ENCODE data around the gene RAB9A. TPM values are rescaled to one million over a fixed set of nuclear protein-coding genes. Genes with fewer than 3 reads are reported as not detected.

RAB9A gene
- total RNA-seq, 1 experiment from 2014 or later = 41.4 TPM

- intact Hi-C loops (cut with micrococcal nuclease; ENCODE audit: unreplicated experiment) = loop anchor here (1.0 kb wide), 2 partner anchors 32 to 90 kb away; no protein-coding TSS in a partner anchor
- peak overlapping the region; percentile 17 for H3K27ac Mint-ChIP-seq (ENCODE audit: unreplicated experiment)
- CTCF ChIA-PET = interaction anchor here (0.8 to 1.4 kb wide), 2 partner anchors 10 to 152 kb away, joined by 3 to 4 read pairs; no protein-coding TSS in a partner anchor
- TF ChIP-seq, protein P1, sequence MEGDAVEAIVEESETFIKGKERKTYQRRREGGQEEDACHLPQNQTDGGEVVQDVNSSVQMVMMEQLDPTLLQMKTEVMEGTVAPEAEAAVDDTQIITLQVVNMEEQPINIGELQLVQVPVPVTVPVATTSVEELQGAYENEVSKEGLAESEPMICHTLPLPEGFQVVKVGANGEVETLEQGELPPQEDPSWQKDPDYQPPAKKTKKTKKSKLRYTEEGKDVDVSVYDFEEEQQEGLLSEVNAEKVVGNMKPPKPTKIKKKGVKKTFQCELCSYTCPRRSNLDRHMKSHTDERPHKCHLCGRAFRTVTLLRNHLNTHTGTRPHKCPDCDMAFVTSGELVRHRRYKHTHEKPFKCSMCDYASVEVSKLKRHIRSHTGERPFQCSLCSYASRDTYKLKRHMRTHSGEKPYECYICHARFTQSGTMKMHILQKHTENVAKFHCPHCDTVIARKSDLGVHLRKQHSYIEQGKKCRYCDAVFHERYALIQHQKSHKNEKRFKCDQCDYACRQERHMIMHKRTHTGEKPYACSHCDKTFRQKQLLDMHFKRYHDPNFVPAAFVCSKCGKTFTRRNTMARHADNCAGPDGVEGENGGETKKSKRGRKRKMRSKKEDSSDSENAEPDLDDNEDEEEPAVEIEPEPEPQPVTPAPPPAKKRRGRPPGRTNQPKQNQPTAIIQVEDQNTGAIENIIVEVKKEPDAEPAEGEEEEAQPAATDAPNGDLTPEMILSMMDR (IDR thresholded peaks at IDR 0.05; ENCODE audit: unreplicated experiment) = peak; percentile 44
- peak; percentile 23 for DNase-seq
- no peaks in the 10 kb centered on the region for H3K27me3 Mint-ChIP-seq (ENCODE audit: unreplicated experiment)
- peaks cover 11% of the 10 kb centered on the region for H3K4me1 Mint-ChIP-seq (ENCODE audit: low read depth, unreplicated experiment)
- H3K4me3 Mint-ChIP-seq (ENCODE audit: low read depth, unreplicated experiment) = no peak overlapping the region
- H3K9me3 Mint-ChIP-seq (ENCODE audit: low read depth, unreplicated experiment) = no peaks in the 10 kb centered on the region
- H3K36me3 Mint-ChIP-seq (ENCODE audit: insufficient read depth, unreplicated experiment) = peaks cover under 1% of the 10 kb centered on the region
- no TSS peak for BruUV-seq (replicated peaks)
Observed at GRCh38 chrX:13658602-13659001, 30.3 kb upstream of the RAB9A start.

DNA sequence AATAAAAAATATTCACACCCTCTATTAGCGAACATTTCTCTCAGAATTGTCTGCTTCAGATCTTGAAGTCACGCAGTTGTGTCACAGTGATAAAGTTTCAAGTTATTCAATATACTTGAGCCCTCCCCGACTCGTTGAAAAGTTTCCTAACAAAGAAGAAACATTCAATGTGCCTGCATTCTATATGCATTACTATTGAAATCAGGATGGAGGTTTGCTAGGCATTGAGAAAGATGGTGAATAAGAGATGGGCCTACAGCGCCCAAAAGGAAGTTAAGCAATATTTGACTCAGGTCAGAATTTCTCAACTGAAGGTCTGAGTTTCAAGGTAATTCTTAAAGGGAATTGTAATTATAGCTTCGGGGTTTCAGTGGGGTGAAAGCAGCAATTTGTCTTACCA is 29.9 kb upstream of the RAB9A start:
- Mint-ChIP-seq H3K9me3 (ENCODE audit: low read depth, unreplicated experiment) (no peaks in the 10 kb centered on the region), H3K27me3 (ENCODE audit: unreplicated experiment) (no peaks in the 10 kb centered on the region), H3K27ac (ENCODE audit: unreplicated experiment) (peak overlapping the region; percentile 17), H3K4me1 (ENCODE audit: low read depth, unreplicated experiment) (peaks cover 15% of the 10 kb centered on the region), H3K4me3 (ENCODE audit: low read depth, unreplicated experiment) (no peak overlapping the region), H3K36me3 (ENCODE audit: insufficient read depth, unreplicated experiment) (no peaks in the 10 kb centered on the region)
- BruUV-seq (replicated peaks) = no TSS peak
- CTCF ChIA-PET = interaction anchor here (0.8 to 1.4 kb wide), 3 partner anchors 10 to 152 kb away, joined by 3 to 4 read pairs (median 3); no protein-coding TSS in a partner anchor
- intact Hi-C loops (cut with micrococcal nuclease; ENCODE audit: unreplicated experiment) = no loop called here
- no peak for DNase-seq
- TF ChIP-seq, protein P1 (IDR thresholded peaks at IDR 0.05; ENCODE audit: unreplicated experiment) = no peak

DNA sequence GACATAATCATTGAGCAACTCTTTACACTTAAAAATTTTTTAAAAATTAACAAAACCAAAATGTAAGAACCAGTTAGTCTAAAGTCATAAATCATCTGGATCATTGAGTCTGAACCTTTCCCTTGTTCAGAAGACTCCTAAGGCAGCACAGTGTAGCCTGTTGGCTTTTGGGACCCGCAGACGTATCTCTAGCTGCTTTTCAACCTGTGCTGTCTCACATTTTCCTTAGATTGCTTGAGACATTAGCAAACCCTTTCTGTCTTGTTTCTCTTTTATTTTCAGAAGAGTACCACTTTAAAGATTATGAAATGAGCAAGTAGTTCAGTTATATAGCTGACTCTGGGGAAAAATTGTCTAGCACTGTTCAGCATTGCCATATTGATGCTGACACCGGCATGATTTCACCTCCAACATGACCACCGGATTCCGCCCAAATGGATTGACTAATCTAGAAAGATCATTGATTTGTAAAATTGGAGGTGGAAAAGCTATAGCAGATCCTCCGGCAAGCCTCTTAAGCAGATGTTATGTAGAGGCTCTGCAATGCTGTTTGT is 27.1 kb upstream of the RAB9A start:
- intact Hi-C loops (cut with micrococcal nuclease; ENCODE audit: unreplicated experiment) = no loop called here
- peaks cover 38% of the 10 kb centered on the region for H3K4me1 Mint-ChIP-seq (ENCODE audit: low read depth, unreplicated experiment)
- H3K27ac Mint-ChIP-seq (ENCODE audit: unreplicated experiment) = no peak overlapping the region
- TF ChIP-seq, protein P1 (IDR thresholded peaks at IDR 0.05; ENCODE audit: unreplicated experiment) = no peak
- H3K36me3 Mint-ChIP-seq (ENCODE audit: insufficient read depth, unreplicated experiment) = no peaks in the 10 kb centered on the region
- H3K27me3 Mint-ChIP-seq (ENCODE audit: unreplicated experiment) = no peaks in the 10 kb centered on the region
- no peaks in the 10 kb centered on the region for H3K9me3 Mint-ChIP-seq (ENCODE audit: low read depth, unreplicated experiment)
- no peak overlapping the region for H3K4me3 Mint-ChIP-seq (ENCODE audit: low read depth, unreplicated experiment)
- DNase-seq = no peak
- no TSS peak for BruUV-seq (replicated peaks)
- CTCF ChIA-PET = no interaction called here

GRCh38 chrX:13662355-13662791 is 26.6 kb upstream of the RAB9A start:
- no peak overlapping the region for H3K4me3 Mint-ChIP-seq (ENCODE audit: low read depth, unreplicated experiment)
- intact Hi-C loops (cut with micrococcal nuclease; ENCODE audit: unreplicated experiment) = no loop called here
- H3K27me3 Mint-ChIP-seq (ENCODE audit: unreplicated experiment) = no peaks in the 10 kb centered on the region
- peaks cover 43% of the 10 kb centered on the region for H3K4me1 Mint-ChIP-seq (ENCODE audit: low read depth, unreplicated experiment)
- no peaks in the 10 kb centered on the region for H3K9me3 Mint-ChIP-seq (ENCODE audit: low read depth, unreplicated experiment)
- no peak overlapping the region for H3K27ac Mint-ChIP-seq (ENCODE audit: unreplicated experiment)
- no TSS peak for BruUV-seq (replicated peaks)
- H3K36me3 Mint-ChIP-seq (ENCODE audit: insufficient read depth, unreplicated experiment) = no peaks in the 10 kb centered on the region
- no peak for DNase-seq
- TF ChIP-seq, protein P1 (IDR thresholded peaks at IDR 0.05; ENCODE audit: unreplicated experiment) = no peak
- CTCF ChIA-PET = no interaction called here

All from Calu3 (cell line).